T-helper 1 cell treated with Interleukin-12 subunit alpha and Interleukin-12 subunit beta and Interleukin-4 antibody, amounts not matched to agents 30 μg/mL and 1 μg/mL, for 36 hours (primary cell): ENCODE results near the gene INPP4A.

ENCODE experiments used
- H3K27ac Mint-ChIP-seq: one replicate; pipeline ENCODE4 v1.8.0; 2021; ENCODE audit warnings: mild to moderate bottlenecking, mixed read lengths
- H3K27me3 Mint-ChIP-seq: one replicate; pipeline ENCODE4 v1.8.0; 2021; ENCODE audit warnings: low read depth, mixed read lengths
- H3K36me3 Mint-ChIP-seq: one replicate; pipeline ENCODE4 v1.8.0; 2021; ENCODE audit warnings: low read depth, mixed read lengths
- H3K4me1 Mint-ChIP-seq: one replicate; pipeline ENCODE4 v1.8.0; 2021; ENCODE audit warnings: low read depth, mixed read lengths
- H3K4me3 Mint-ChIP-seq: one replicate; pipeline ENCODE4 v1.8.0; 2021; ENCODE audit warnings: mild to moderate bottlenecking, moderate library complexity, mixed read lengths
- H3K9me3 Mint-ChIP-seq: one replicate; pipeline ENCODE4 v1.8.0; 2021; ENCODE audit warnings: mixed read lengths

The INPP4A gene

DNA sequence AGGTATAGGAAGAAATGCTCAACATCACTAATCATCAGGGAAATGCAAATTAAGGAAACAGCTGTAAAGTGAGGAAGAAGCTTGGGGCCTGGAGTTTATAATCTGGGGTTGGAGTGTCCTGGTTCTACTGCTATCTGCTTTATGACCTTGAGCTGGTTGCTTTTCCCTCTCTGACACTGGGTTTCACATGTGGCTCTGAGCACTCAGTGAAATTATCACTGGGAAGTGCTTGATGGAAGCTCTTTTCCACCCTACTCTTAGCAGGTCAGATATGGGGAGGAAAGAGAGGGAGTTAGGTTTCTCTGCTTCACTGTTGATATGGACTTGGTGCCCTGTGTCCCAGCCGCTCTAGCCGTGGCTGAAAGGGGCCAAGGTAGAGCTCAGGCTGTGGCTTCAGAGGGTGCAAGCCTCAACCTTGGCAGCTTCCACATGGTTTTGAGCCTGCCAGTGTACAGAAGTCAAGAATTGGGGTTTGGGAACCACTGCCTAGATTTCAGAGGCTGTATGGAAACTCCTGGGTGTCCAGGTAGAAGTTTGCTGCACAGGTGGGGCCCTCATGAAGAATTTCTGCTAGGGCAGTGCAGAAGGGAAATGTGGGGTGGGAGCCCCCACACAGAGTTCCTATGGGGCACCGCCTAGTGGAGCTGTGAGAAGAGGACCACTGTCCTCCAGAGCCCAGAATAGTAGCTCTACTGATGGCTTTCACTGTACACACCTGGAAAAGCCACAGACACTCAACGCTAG lies 52.3 kb downstream of the INPP4A start:
- H3K4me3 Mint-ChIP-seq, result no peak overlapping the region
- no peaks in the 10 kb centered on the region for H3K27me3 Mint-ChIP-seq
- H3K27ac Mint-ChIP-seq, result no peak overlapping the region
- H3K36me3 Mint-ChIP-seq, result peaks cover 72% of the 10 kb centered on the region
- peaks cover 34% of the 10 kb centered on the region for H3K9me3 Mint-ChIP-seq
- H3K4me1 Mint-ChIP-seq, result peaks cover 28% of the 10 kb centered on the region

DNA sequence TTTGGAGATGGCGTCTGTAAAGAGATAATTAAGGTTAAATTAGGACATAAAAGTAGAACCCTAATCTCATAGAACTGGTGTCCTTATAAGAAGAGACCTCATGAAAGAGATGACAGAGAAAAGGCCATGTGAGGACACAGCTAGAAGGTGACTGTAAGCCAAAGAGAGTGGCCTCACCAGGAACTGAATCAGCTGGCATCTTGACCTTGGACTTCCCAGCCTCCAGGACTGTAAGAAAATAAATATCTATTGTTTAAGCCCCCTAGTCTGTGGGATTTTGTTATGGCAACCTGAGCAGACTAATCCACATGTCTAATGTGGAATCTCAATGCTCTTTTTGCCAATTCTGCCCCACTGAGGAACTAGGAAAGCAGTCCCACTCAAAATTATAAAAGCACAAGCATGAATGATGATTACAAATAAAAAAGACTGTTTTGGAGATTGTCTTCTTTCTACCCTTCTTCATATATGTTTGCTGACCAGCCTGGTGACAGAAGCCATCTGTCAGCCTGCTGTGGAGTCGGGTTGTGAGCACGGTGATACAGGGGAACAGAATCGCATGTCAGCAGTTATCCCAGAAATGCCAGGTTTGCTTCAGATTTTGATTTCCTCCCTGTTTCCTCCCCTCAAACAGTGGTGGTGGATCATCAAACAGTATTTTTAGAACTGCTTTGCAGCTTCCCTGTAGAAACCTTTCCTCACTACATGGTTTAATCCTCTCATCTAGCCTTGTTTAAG lies 54.2 kb downstream of the INPP4A start:
- Mint-ChIP-seq H3K36me3 (peaks cover 71% of the 10 kb centered on the region), H3K27ac (no peak overlapping the region), H3K27me3 (no peaks in the 10 kb centered on the region), H3K4me3 (no peak overlapping the region), H3K4me1 (peaks cover 39% of the 10 kb centered on the region), H3K9me3 (peaks cover 33% of the 10 kb centered on the region)

DNA sequence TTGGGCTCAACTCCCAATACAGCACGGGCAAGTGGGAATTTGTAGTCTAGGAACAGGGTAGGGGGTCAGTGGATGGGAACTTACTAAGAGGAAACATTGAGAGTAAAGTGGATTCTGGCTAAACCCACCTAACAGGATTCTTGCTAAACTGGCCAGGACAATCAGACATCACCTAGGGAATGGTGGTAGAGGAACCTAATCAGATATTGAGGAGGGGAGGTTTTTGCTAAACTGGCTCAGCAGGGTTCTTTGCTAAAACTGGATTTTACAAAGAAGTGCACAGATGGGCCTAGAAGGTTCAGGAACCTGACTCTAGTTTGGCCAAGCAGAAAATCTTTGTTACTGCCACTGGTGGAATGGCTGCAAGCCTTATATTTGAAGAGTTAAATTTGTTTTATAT lies 55.9 kb downstream of the INPP4A start:
- Mint-ChIP-seq H3K36me3 (peaks cover 60% of the 10 kb centered on the region), H3K27me3 (no peaks in the 10 kb centered on the region), H3K27ac (no peak overlapping the region), H3K4me1 (peaks cover 53% of the 10 kb centered on the region), H3K9me3 (peaks cover 20% of the 10 kb centered on the region), H3K4me3 (no peak overlapping the region)

DNA sequence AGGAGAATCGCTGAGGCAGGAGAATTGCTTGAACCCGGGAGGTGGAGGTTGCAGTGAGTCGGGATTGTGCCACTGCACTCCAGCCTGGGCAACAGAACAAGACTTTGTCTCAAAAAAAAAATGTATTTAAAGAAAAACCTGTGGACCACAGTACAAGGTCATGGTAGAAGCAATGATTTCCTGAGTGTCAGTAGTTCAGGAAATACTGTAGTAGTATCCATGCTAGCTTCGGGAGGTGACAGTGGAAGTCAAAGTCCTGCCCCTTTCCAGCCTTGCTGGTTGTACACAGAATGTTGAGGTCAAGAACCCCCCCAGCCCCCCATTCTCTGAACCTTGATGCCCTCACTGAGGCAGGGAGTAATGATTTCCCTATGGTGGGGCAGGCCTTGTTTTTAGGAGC lies 56.6 kb downstream of the INPP4A start:
- H3K4me1 Mint-ChIP-seq, result peaks cover 59% of the 10 kb centered on the region
- no peaks in the 10 kb centered on the region for H3K27me3 Mint-ChIP-seq
- no peak overlapping the region for H3K4me3 Mint-ChIP-seq
- H3K36me3 Mint-ChIP-seq, result peaks cover 55% of the 10 kb centered on the region
- no peak overlapping the region for H3K27ac Mint-ChIP-seq
- H3K9me3 Mint-ChIP-seq, result peaks cover 16% of the 10 kb centered on the region

DNA sequence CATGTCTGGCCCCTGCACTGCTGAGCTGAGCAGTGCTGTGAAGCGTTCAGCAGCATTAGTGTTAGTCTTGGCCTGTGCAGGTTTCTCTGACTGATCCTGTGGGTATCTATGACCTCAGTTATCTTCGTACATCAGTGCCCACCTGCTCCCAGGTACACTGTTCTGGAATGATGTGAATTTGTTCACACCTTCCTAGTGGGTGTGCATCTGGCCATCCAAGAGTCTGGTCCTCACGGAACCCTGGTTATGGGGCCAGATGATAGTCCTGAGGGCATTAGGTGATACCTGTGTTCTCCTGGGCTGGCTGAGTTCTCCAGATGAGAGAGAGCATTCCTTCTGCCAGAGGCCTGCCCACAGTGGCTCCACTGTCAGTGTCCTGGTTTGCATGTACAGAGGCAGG lies 57.2 kb downstream of the INPP4A start:
- Mint-ChIP-seq H3K4me1 (peaks cover 59% of the 10 kb centered on the region), H3K9me3 (peaks cover 9% of the 10 kb centered on the region), H3K36me3 (peaks cover 48% of the 10 kb centered on the region), H3K4me3 (no peak overlapping the region), H3K27ac (no peak overlapping the region), H3K27me3 (no peaks in the 10 kb centered on the region)

DNA sequence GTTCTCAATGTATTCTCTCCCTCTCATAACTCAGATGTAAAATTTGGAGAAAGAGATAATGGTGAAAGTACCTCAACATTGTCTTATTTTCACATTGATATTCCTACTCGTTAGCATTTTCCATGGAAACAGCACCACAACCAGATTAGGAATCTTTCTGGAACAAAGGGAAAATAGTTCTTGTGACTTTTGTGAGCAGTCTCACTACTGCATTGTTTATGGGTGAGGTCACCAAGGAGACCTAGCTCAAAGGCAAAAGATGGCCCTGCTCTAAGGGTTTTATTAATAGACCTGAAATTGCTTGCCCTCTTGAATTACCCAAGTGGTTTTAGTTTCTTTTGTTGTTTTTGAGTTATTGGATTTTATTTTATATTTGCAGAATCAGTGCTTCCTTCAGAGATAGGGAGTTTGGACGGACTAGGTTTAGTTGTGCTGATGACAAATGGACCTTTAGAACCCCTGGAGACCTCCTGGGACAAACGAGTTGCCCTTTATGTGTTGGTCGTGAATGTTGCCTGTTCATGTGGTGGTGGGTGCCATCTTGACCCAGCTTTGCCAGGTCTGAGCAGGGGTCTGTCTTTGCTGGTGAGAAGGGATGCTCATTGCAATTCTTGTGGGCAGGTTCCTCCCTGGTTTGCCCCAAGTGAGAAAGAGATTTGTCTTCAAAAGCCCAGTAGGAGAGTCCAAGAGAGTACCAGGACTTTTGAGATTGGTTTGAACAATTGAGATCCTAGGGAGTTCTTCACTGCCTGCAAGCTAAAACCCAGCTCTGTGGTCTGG lies 58.1 kb downstream of the INPP4A start:
- Mint-ChIP-seq H3K27me3 (no peaks in the 10 kb centered on the region), H3K4me1 (peaks cover 67% of the 10 kb centered on the region), H3K9me3 (peaks cover under 1% of the 10 kb centered on the region), H3K4me3 (no peak overlapping the region), H3K36me3 (peaks cover 43% of the 10 kb centered on the region), H3K27ac (peak overlapping the region; percentile 16)

DNA sequence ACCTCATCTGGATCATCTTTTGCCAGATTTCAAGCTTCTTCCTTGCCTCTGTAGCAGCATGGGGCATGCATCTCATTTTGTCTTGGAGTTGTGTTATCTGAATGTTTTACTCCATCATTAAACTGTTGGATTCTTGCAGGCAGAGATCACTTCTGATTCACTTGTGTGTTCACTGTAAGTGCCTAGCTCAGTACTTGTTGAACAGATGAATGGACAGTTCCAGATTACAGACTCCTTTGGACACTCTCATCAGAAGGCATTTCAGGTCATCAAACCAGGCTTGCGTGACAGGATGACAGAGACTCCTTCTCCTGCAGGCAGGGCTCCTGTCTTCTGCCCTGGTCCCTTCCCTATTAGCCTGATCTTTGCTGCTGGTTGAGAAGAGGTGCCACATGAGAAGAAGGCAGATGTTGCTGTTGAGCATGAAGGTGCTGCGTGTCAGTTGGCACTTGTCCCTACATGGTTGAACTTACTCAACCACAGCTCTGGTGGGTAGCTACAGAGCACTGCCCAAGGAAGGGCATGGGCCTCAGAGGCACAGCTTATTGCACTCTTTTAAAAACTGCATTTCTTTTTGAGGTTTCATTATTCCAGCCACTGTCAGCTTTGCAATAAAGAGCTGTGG lies 58.9 kb downstream of the INPP4A start:
- peak overlapping the region; percentile 16 for H3K27ac Mint-ChIP-seq
- no peaks in the 10 kb centered on the region for H3K9me3 Mint-ChIP-seq
- H3K27me3 Mint-ChIP-seq, result no peaks in the 10 kb centered on the region
- H3K36me3 Mint-ChIP-seq, result peaks cover 36% of the 10 kb centered on the region
- peaks cover 75% of the 10 kb centered on the region for H3K4me1 Mint-ChIP-seq
- H3K4me3 Mint-ChIP-seq, result no peak overlapping the region

DNA sequence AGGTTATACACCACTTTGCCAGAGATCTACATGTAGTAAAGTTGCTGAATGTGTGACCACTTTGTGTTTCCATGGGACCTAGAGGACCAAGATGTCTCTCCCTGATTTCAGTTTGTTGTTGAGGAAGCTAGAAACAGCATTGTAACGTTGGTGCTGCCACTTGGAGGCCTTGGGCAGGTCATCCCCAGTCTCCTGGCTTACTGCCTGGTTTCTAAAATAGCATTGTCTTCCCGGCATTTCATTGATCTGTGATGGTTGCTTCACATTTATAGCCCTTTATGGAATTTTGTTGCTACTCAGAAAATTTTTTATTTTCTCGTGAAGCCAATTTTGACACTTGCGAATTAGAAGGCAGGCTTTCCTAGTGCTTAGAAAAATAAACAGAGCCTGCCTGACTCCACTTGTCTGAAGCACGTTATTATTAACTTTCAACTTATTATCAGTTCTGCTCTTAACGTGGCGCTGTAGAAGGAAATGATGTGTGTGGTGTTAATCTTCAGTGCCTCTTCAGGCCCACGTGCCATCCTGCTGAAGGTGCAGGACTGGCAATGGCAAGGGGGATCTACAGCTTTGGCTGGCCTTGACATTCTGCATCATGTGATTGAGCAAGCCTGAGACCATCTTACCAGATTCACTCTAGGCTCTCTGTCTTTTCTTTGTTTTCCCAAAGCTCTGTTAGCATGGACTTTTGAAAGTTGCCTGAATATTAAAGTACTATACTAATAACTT lies 59.9 kb downstream of the INPP4A start:
- Mint-ChIP-seq H3K36me3 (peaks cover 33% of the 10 kb centered on the region), H3K9me3 (no peaks in the 10 kb centered on the region), H3K4me3 (no peak overlapping the region), H3K27me3 (no peaks in the 10 kb centered on the region), H3K27ac (no peak overlapping the region), H3K4me1 (peaks cover 79% of the 10 kb centered on the region)

DNA sequence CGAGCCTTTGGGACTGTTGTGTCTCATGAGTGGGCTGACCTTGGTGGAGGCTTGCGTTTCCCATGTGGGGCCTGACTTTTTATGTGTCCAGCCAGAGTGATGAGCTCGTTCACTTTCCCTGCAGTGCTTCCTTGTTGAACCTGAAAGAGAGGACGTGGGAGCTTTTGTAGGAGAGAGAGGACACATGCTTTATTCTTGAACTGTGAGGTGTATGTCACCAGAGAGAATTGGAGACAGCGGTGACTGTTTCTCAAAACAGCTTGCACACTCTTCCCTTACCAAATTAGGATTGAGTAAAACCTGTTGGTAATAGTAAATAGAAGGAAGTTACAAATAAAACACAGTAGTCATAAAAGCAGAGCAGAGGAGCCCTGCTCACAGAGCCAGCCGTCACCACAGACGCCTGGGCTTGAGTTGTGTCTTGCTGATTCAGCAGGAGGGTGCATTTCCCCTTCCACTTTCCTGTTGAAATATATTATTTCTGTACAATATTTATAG lies 60.7 kb downstream of the INPP4A start:
- peaks cover 82% of the 10 kb centered on the region for H3K4me1 Mint-ChIP-seq

DNA sequence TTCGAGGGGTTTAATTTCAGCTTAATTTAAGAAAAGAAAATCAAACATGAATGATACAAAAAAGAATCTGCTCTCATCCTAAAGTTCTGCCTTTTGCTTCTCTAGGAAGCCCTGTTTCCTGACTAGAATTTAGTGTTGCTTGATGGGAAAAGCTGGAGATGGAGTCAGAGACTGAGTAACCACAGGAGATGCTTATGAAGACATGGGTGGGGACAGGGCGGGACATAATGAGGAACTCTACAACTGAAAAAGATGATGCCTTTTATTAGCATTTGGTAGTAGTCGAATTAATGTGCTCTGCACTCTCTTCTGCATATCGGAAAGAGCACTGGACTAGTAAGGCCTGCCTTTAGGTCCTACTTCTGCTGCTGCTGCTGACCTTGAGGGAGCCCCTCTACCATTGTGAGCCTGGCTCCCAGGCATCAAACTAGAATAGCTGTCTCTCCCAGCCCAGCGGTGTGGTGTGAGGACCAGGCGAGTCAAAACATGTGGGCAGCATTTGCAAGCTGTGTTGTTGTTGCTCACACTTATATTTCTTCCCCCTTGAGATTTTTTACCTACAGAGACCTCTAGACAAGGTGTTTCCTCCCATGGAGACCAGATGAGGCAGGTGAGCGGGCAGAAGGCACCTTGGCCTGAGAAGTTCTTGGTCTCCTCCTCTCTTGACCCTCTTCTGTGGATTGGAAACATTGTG lies 61.5 kb downstream of the INPP4A start:
- Mint-ChIP-seq H3K4me3 (no peak overlapping the region), H3K27ac (peak overlapping the region; percentile 19), H3K9me3 (no peaks in the 10 kb centered on the region), H3K4me1 (peaks cover 79% of the 10 kb centered on the region), H3K27me3 (no peaks in the 10 kb centered on the region), H3K36me3 (peaks cover 29% of the 10 kb centered on the region)

More for the DNA sequence above, 60.7 kb downstream of the INPP4A start:
- no peaks in the 10 kb centered on the region for H3K27me3 Mint-ChIP-seq
- H3K27ac Mint-ChIP-seq, result peak overlapping the region; percentile 52
- H3K9me3 Mint-ChIP-seq, result no peaks in the 10 kb centered on the region
- H3K36me3 Mint-ChIP-seq, result peaks cover 31% of the 10 kb centered on the region
- H3K4me3 Mint-ChIP-seq, result no peak overlapping the region

DNA sequence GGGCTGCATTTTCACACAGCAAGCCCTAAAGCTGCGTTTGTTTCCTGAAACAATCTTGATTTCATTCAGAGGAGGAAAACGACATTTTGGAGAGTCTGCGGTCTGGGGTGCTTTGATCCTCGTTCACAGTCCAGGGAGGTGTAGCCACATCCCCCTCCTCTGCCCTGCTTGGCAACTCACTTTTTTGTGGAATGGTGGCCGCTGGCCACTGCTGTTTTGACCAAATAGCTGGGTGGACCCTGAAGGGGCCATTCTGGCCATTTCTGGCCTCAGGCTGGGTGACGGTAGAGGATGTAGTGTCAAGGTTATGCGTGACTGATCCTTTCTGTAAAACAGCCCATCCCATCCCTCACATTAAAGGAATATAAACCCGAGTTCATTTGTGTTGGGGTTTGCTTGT lies 62.2 kb downstream of the INPP4A start:
- no peaks in the 10 kb centered on the region for H3K9me3 Mint-ChIP-seq
- no peaks in the 10 kb centered on the region for H3K27me3 Mint-ChIP-seq
- H3K4me1 Mint-ChIP-seq, result peaks cover 77% of the 10 kb centered on the region
- H3K27ac Mint-ChIP-seq, result no peak overlapping the region
- H3K4me3 Mint-ChIP-seq, result no peak overlapping the region
- peaks cover 29% of the 10 kb centered on the region for H3K36me3 Mint-ChIP-seq

DNA sequence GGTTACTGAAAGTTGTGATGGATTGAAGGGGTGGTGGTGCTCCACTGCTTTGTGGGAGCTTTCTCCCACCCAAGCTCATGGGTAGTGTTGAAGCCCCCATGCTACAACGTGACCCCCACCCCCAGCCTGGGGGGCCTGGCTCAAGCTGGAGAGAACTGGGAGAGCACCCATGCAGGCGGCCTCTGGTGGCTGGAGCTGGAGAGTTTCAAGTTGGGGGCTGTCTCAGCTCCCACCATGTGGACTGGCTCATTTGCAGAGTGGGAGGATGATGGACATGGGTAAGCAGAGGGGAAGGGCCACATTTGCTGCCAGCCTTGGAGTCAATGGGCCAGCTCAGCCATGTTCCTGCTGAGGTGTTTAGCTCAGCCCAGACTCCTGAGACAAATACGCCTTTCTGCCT lies 62.8 kb downstream of the INPP4A start:
- peaks cover 32% of the 10 kb centered on the region for H3K36me3 Mint-ChIP-seq
- H3K27me3 Mint-ChIP-seq, result no peaks in the 10 kb centered on the region
- peak overlapping the region; percentile 64 for H3K27ac Mint-ChIP-seq

More for the DNA sequence above, 62.8 kb downstream of the INPP4A start:
- Mint-ChIP-seq H3K9me3 (no peaks in the 10 kb centered on the region), H3K4me1 (peaks cover 72% of the 10 kb centered on the region), H3K4me3 (no peak overlapping the region)
